ENCODE results near the gene B3GNT8. TPM values are rescaled to one million over a fixed set of nuclear protein-coding genes. Genes with fewer than 3 reads are reported as not detected.
"Not testable (repeated sequence)": the region's sequence is repeated elsewhere in the genome, so short reads cannot be mapped to it uniquely, and the experiment has no call there.

B3GNT8 gene, protein sequence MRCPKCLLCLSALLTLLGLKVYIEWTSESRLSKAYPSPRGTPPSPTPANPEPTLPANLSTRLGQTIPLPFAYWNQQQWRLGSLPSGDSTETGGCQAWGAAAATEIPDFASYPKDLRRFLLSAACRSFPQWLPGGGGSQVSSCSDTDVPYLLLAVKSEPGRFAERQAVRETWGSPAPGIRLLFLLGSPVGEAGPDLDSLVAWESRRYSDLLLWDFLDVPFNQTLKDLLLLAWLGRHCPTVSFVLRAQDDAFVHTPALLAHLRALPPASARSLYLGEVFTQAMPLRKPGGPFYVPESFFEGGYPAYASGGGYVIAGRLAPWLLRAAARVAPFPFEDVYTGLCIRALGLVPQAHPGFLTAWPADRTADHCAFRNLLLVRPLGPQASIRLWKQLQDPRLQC
- total RNA-seq: 0.69 TPM
- polyA plus RNA-seq: 4.5 TPM

- DNase-seq (ENCODE audit: extremely low spot score): peak; percentile 66
- no peaks in the 10 kb centered on the region for H3K4me1 ChIP-seq (ENCODE audit: insufficient read depth)
- WGBS: 9% methylated on average over 19 of the region's 19 CpGs
These were observed at the start of gene B3GNT8 for GRCh38 chr19:41426952-41427646. B3GNT8 (minus strand) TSS chr19:41427374; CDS start chr19:41426778, 596 bp downstream.

DNA sequence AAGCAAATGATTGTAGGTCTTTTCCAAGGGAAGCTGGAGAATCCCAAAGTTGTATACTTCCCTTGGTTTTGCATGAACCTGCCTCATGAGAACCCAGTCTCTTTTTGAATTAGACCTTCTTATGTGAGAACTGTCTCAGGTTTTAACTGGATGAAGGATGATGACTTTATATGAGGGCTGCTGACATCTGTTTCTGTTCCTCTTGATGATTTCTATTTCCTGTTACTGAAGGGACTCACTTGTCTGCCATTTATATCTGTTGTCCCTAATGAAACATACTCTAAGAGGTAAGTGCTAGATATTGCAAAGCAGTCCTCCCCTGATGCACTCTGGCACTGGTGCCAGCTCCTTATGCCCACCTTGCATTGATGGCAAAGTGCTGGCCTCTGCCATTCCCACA is 49.4 kb upstream of the B3GNT8 start:
- Histone ChIP-seq H3K27ac (ENCODE audit: low read depth) (no peak overlapping the region), H3K4me3 (ENCODE audit: low read depth, low read length) (no peak overlapping the region), H3K4me1 (ENCODE audit: insufficient read depth) (peaks cover 1% of the 10 kb centered on the region), H3K36me3 (ENCODE audit: insufficient read depth) (no peaks in the 10 kb centered on the region)
- no peak for DNase-seq (ENCODE audit: extremely low spot score)

More at GRCh38 chr19:41426952-41427646, at the start of gene B3GNT8:
- Histone ChIP-seq H3K36me3 (ENCODE audit: insufficient read depth) (peaks cover 2% of the 10 kb centered on the region), H3K27ac (ENCODE audit: low read depth) (peak within 1 kb of the TSS; percentile 88), H3K4me3 (ENCODE audit: low read depth, low read length) (peak within 1 kb of the TSS; percentile 35)

DNA sequence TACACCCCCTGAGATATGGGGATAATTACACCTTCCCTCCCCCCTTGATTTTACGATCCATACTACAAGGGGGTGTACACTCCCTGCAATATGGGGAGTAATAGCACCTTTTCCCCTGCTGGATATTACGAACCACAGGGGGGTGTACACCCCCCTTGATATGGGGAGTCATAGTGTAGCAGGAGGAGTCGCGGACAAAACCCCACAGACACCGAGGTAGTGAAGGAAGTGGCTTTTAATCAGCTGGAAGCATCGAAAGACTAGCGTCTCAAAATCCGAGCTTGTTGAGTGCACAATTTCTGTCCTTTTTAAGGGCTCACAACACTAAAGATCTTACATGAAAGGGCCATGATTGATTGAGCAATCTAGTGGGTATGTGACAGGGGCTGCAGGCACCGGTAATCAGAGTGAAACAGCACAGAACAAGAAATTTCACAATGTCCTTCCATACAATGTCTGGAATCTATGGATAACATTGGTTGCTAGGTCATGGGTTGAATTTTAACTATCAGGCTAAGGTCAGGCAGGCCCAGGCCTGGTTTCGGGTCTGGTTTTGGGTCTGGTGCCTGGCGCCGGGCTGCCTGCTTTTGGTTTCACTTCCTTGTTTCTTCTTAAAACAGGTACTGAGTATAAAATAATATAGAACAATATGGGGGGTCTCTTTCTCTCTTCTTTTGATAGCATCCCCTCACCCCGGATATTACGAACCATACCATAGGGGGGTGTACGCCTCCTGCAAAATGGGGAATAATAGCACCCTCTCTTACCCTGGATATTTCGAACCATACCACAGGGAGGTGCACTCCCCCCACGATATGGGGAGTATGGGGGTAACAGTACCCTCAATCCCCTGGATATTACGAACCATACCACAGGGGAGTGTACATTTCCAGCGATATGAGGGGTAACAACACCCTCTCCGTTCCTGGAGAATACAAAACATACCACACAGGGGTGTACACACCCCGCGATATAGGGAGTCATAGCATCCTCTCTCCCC is 36.4 kb upstream of the B3GNT8 start:
- 82% methylated on average over 22 of the region's 22 CpGs for WGBS
- DNase-seq (ENCODE audit: extremely low spot score); H3K4me3 ChIP-seq (ENCODE audit: low read depth, low read length); H3K36me3 ChIP-seq (ENCODE audit: insufficient read depth); H3K4me1 ChIP-seq (ENCODE audit: insufficient read depth); H3K27ac ChIP-seq (ENCODE audit: low read depth): not testable (repeated sequence)

- DNase-seq (ENCODE audit: extremely low spot score): no peak
- no peak overlapping the region for H3K27ac ChIP-seq (ENCODE audit: low read depth)
- WGBS: 59% methylated on average over 6 of the region's 6 CpGs
- H3K36me3 ChIP-seq (ENCODE audit: insufficient read depth): no peaks in the 10 kb centered on the region
- no peak overlapping the region for H3K4me3 ChIP-seq (ENCODE audit: low read depth, low read length)
- H3K4me1 ChIP-seq (ENCODE audit: insufficient read depth): no peaks in the 10 kb centered on the region
These were observed 35.3 kb upstream of the B3GNT8 start for GRCh38 chr19:41462497-41462896.

- Histone ChIP-seq H3K4me1 (ENCODE audit: insufficient read depth) (no peaks in the 10 kb centered on the region), H3K27ac (ENCODE audit: low read depth) (no peak overlapping the region), H3K36me3 (ENCODE audit: insufficient read depth) (no peaks in the 10 kb centered on the region), H3K4me3 (ENCODE audit: low read depth, low read length) (no peak overlapping the region)
- 25% methylated on average over 1 of the region's 1 CpG for WGBS
- DNase-seq (ENCODE audit: extremely low spot score): no peak
These were observed 30.1 kb upstream of the B3GNT8 start for GRCh38 chr19:41457241-41457640.

DNA sequence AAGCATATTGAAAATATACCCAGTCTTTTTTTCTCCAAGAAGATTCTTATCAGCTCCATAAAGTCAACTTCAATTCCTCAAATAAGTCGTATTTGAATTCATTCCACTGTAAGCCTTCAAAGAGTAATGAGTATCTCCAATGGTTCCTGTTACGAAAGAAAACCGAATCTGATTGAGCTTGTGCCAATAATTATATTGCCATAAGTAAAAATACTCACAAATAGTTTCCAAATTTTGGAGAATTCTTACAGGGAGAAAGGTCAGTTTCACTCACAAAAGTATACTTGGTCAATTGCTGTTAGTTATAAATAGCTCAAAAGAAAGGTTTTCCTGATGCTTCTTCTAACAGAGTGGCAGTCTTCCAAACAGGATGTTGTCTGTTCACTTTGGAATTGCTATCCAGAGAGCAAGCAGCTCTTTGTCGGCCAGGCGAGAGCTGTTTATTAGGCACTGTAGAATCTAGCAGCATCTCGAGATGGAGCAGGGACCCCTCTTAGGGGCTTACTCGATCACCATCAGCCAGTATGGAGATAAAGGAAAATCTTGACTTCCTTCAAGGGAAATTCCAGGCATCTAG is 29.3 kb upstream of the B3GNT8 start:
- Histone ChIP-seq H3K36me3 (ENCODE audit: insufficient read depth) (no peaks in the 10 kb centered on the region), H3K4me1 (ENCODE audit: insufficient read depth) (no peaks in the 10 kb centered on the region), H3K4me3 (ENCODE audit: low read depth, low read length) (no peak overlapping the region), H3K27ac (ENCODE audit: low read depth) (no peak overlapping the region)
- 18% methylated on average over 7 of the region's 7 CpGs for WGBS
- peak; percentile 39 for DNase-seq (ENCODE audit: extremely low spot score)

DNA sequence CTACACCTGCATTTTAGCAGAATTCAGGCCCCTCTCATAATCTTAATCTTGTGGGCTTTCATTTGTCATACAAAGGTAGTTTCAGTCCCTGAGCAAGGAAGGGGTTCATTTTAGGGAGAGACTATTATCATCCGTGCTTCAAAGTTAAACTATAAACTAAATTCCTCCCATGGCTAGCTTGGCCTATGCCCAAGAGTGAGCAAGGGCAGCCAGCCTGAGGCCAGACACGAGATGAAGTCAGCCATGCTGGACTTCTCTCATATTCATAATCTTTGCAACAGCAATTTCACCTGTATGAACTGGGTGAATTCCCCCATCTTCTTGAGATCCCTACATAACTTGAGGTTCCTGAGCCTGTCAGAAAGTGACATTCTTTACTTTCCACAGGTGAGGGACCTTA is 28.8 kb upstream of the B3GNT8 start:
- Histone ChIP-seq H3K27ac (ENCODE audit: low read depth) (peak overlapping the region; percentile 6), H3K4me1 (ENCODE audit: insufficient read depth) (no peaks in the 10 kb centered on the region), H3K36me3 (ENCODE audit: insufficient read depth) (no peaks in the 10 kb centered on the region), H3K4me3 (ENCODE audit: low read depth, low read length) (no peak overlapping the region)
- DNase-seq (ENCODE audit: extremely low spot score): no peak
- WGBS: 13% methylated on average over 2 of the region's 2 CpGs

DNA sequence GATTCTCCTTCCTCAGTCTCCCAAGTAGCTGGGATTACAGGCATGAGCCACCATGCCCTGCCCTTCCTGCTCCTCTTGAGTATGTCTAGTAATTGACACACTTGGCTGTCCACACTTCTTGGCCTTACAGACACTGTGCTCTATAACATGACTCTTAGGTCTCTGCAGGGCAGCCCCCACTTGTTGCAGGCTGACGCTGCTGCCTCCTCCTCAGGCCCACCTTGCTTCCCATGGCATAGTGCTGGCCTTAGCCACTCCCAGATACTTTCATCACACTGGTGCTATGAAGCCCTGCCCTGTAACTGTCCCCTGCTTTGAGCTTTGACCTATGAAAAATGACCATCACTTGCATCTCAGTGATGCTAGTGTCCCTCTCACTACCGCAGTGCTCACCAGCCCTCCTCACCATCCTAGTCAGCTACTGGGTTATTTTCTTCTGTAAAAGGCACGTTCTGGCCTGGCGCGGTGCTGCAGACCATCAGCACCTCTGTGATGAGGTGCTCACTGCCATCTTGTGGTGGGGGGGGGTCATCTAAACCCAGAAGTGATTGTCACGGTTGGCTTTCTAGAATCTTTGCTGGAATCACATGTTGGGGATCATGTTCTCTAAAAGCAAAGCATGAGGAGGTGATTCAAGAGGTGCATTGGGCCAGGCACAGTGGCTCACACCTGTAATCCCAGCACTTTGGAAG is 25.6 kb upstream of the B3GNT8 start:
- H3K36me3 ChIP-seq (ENCODE audit: insufficient read depth): no peaks in the 10 kb centered on the region
- no peaks in the 10 kb centered on the region for H3K4me1 ChIP-seq (ENCODE audit: insufficient read depth)
- no peak overlapping the region for H3K4me3 ChIP-seq (ENCODE audit: low read depth, low read length)
- no peak for DNase-seq (ENCODE audit: extremely low spot score)
- H3K27ac ChIP-seq (ENCODE audit: low read depth): no peak overlapping the region
- 65% methylated on average over 6 of the region's 6 CpGs for WGBS

GRCh38 chr19:41449865-41450178 is 22.6 kb upstream of the B3GNT8 start:
- WGBS: 66% methylated on average over 3 of the region's 3 CpGs

GRCh38 chr19:41449079-41449864 is 22.1 kb upstream of the B3GNT8 start:
- no peaks in the 10 kb centered on the region for H3K4me1 ChIP-seq (ENCODE audit: insufficient read depth)
- H3K36me3 ChIP-seq (ENCODE audit: insufficient read depth): no peaks in the 10 kb centered on the region
- H3K4me3 ChIP-seq (ENCODE audit: low read depth, low read length): no peak overlapping the region
- WGBS: 3% methylated on average over 22 of the region's 22 CpGs
- H3K27ac ChIP-seq (ENCODE audit: low read depth): no peak overlapping the region
- peak; percentile 37 for DNase-seq (ENCODE audit: extremely low spot score)

More at GRCh38 chr19:41449865-41450178, 22.6 kb upstream of the B3GNT8 start:
- DNase-seq (ENCODE audit: extremely low spot score): no peak
- Histone ChIP-seq H3K4me1 (ENCODE audit: insufficient read depth) (no peaks in the 10 kb centered on the region), H3K4me3 (ENCODE audit: low read depth, low read length) (no peak overlapping the region), H3K27ac (ENCODE audit: low read depth) (no peak overlapping the region), H3K36me3 (ENCODE audit: insufficient read depth) (no peaks in the 10 kb centered on the region)

DNA sequence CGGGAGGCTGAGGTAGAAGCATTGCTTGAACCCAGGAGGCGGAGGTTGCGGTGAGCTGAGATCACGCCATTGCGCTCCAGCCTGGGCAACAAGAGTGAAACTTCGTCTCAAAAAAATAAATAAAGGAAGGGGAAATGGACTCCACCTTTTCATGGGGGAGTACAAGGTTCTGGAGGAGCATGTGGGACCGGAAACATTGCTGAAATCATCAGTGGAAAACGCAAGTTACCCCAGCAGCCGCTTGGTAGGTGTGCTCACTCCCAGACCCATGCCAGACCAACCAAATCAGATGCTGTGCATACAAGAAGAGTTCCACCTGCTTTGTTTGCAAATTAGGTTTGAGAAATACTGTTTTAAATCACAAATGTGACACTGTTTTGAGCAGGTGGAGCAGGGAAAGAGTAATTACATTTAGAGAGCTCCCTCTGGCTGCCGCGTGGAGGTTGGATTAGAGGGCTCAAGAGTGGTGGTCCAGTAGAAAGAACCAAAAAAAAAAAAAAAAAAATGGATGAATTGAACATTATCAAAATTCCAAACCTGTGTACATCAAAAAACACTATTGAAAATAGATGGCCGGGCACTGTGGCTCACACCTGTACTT is 20.7 kb upstream of the B3GNT8 start:
- DNase-seq (ENCODE audit: extremely low spot score): no peak
- H3K4me3 ChIP-seq (ENCODE audit: low read depth, low read length): no peak overlapping the region
- 64% methylated on average over 12 of the region's 12 CpGs for WGBS
- no peaks in the 10 kb centered on the region for H3K4me1 ChIP-seq (ENCODE audit: insufficient read depth)
- no peak overlapping the region for H3K27ac ChIP-seq (ENCODE audit: low read depth)
- no peaks in the 10 kb centered on the region for H3K36me3 ChIP-seq (ENCODE audit: insufficient read depth)

- DNase-seq (ENCODE audit: extremely low spot score): no peak
- 58% methylated on average over 5 of the region's 5 CpGs for WGBS
- Histone ChIP-seq H3K4me1 (ENCODE audit: insufficient read depth) (no peaks in the 10 kb centered on the region), H3K27ac (ENCODE audit: low read depth) (no peak overlapping the region), H3K36me3 (ENCODE audit: insufficient read depth) (no peaks in the 10 kb centered on the region), H3K4me3 (ENCODE audit: low read depth, low read length) (no peak overlapping the region)
These were observed 18.4 kb upstream of the B3GNT8 start for GRCh38 chr19:41445575-41445974.

All from urinary bladder (tissue), 4 donors.